ENCODE measurements around the gene ARRDC4.

DNA sequence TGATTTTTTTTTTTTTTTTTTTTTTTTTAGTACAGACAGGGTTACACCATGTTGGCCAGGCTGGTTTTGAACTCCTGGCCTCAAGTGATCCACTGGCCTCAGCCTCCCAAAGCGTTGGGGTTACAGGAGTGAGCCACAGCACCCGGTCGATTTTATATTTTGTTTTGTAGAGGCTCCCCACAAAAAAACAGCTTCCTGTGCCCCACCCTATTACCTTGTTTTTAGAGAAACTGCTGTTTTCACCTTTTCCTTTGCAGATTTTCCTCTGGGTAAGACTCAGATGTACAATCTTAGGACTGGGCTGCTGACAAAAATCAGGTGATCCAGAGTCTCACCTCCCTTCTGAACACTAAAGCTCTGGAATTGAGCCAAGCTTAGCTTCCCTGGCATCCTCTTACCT, 20.6 kb downstream of the ARRDC4 start:
- TF ChIP-seq, protein P1, sequence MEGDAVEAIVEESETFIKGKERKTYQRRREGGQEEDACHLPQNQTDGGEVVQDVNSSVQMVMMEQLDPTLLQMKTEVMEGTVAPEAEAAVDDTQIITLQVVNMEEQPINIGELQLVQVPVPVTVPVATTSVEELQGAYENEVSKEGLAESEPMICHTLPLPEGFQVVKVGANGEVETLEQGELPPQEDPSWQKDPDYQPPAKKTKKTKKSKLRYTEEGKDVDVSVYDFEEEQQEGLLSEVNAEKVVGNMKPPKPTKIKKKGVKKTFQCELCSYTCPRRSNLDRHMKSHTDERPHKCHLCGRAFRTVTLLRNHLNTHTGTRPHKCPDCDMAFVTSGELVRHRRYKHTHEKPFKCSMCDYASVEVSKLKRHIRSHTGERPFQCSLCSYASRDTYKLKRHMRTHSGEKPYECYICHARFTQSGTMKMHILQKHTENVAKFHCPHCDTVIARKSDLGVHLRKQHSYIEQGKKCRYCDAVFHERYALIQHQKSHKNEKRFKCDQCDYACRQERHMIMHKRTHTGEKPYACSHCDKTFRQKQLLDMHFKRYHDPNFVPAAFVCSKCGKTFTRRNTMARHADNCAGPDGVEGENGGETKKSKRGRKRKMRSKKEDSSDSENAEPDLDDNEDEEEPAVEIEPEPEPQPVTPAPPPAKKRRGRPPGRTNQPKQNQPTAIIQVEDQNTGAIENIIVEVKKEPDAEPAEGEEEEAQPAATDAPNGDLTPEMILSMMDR (conservative IDR thresholded peaks at IDR 0.05; ENCODE audit: low read depth, low read length) = no peak
- TF ChIP-seq EZH2 (IDR thresholded peaks at IDR 0.05; ENCODE audit: low read length, unreplicated experiment) (no peak), EZH2phosphoT487 (IDR thresholded peaks at IDR 0.05; ENCODE audit: borderline replicate concordance, low read length) (no peak)
